NCI-H2107 (cell line): ENCODE data around the gene NTMT1.

Experiments
- DNase-seq: peaks from one replicate; lab custom pipeline; 2025; lab: John Stamatoyannopoulos, UW

NTMT1 gene

DNA sequence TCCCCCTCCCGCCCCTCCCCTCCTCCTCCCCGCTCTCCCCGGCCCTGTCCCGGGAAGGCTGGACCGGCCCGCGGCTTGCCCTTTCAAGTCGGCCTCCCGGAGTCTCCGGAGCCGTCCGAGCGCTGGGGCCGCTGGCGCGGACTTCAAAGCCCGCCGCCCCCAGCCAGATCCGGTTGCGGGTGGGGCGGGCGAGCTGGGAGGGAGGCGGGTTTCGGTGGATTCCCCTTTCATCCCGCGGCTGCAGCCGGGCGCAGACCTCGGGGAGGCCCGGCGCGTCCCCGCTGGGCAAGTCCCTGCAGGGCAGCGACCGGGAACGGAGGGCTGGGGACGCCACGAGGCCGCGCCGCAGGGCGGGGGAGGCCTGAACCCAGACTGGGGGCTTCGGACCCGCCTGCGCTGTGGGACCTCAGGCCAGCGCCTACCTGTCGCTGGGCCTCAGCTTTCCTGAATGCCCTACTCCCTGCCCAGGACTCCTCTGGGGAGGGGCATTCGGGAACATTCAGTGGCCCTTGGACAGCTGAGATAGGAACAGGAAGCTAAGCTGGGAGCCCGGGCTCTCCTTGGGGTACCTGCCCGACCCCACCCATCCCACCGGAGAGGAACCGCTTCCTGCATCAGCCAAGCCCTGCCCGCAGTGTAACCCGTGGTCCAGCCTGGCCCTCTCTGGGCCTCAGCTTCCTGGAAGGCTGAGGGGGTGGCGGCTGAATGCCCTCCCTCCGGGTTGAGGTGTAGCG, 28.4 kb upstream of the NTMT1 start:
- no peak for DNase-seq

- DNase-seq, result no peak
Measured at GRCh38 chr9:129598089-129598596, 27.8 kb upstream of the NTMT1 start.

DNA sequence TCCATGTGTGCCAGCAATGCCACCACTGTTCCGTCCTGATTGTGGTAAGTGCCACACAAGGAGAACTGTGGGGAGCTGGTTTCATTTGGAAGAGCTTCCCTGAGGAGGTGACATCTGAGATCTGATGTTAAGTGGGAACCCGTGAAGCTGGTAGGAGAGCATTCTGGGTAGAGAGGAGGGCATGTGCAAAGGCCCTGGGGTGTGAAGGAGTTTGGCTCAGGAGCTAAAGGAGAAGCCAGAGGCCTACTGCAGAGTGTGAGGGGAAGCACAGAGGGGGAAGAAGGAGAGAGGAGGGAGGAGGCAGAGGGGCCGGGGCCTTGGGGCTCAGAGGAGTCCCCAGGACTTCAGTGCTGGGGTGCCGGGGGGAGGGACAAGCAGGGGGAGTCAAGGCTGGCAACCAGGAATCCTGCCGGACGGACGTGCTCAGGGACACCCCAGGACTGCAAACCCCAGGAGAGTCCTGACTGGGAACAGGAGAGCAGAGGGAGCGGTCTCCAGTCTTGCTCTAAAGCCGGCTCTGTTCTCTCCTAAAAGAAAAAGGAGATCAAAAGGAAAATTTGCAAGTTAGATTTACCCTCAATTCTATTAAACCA, 24.8 kb upstream of the NTMT1 start:
- DNase-seq, result no peak

DNA sequence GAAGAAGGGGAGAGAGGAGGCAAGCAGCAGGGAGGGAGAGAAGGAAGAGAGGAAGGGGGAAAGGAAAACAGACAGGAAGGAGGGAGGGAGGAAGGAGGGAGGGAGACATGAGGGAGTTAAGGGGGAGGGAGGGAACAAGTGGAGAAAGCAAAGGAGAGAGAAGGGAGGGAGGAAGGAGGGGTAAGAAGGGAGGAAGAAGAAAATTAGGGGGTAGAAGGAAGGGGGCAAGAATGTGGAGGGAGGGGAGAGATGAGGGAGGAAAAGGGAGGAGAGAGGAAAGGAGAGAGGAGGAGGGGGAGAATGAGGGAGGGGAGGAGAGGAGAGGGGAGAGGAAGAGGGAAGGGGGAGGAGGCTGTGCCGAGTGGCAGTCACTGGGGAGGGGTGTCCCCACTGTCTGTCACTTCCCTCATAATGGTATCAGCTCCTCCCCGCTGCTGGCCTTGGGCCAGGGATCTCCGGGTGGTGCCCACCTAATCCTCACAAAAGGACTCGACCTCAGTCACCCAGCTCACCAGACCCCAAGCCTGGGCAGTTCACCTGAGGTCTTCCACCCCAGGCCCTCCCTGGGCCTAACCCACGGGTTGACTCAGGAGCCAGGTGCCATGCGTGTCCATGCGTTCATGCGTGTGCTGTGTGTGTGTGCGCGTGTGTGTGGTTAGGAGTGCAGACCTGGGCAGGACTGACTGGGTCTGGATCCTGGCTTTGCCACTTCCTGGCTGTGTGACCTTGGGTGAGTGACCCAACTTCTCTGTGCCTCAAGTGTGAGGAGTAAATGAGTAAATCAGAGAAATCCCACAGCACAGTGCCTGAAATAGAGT, 23.2 kb upstream of the NTMT1 start:
- DNase-seq, result no peak

DNA sequence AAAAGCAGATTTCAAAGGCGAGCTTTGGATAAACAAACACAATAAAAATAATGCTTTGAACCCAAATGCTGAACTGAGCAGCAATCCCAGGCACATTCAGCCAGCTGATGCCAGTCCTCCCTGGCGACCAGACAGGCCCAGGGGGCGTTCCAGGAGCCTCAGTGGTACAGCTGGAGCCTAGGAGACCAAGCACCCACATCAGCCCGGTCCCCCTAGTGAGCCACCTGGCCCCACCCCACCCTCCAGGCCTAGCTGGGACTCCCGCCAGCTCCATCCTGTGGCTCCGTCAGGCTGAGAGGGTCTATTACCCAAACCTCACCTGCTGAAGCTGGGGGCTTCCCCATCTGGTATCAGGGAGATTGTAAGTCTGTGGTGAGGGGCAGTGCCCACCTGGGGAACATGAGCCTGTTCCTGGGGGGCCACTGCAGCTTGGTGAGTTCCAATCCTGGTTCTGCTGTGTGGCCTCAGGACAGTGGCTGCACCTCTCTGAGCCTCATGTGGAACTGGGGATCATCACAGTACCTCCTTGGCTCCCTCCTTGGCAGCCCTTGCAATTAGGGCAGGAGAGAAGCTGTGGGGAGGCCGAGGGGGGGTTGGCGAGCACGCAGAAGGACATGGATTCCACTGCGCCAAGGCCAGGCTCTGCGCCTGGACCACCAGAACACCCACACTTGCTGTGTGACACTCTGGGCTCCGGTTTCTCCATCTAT, 21.8 kb upstream of the NTMT1 start:
- no peak for DNase-seq

GRCh38 chr9:129604766-129605163, 21.2 kb upstream of the NTMT1 start:
- DNase-seq, result no peak

DNA sequence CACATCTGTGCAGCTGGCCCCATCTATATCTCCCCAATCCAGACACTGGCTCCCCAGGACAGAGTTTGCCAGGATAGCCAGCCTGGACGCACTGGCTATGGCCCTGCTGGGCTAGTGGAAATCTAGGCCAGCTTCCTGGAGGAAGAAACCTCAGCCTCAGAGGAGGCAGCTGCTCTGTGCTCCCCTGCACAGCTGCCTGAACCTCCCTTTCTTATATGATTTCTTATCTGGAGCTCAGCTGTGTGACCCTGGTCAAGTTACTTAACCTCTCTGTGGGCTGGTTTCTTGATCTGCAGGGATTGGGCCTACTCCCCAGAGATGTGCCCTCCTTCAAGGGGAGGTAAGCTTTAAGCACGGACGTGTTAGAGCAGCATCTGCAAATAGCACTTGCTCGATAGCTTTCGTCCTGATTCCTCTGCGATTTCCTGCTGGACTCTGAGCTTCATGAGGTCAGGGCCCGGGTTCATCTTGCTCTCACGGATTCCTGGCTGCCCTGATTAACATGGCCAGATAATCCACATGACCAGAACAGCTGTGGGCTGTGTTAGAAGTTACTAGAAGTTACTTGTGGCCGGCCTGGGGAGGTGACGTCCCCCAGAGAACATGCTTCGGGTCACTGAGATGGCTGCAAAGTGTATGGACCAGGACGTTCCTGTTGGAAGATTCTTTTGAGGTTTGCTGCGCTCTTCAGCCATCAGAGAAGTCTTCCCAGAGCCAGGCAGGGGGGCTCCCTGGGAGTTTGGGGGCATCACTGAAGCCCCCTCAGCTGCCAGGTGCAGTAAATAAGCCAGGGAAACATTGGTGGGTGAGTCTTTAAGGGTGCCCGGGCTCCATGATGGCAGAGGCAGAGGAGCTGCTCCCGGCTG, 19.6 kb upstream of the NTMT1 start:
- no peak for DNase-seq

- DNase-seq, result no peak
Measured at GRCh38 chr9:129607027-129607387, 19.0 kb upstream of the NTMT1 start.

- no peak for DNase-seq
Measured at GRCh38 chr9:129608561-129609481, 17.1 kb upstream of the NTMT1 start.

DNA sequence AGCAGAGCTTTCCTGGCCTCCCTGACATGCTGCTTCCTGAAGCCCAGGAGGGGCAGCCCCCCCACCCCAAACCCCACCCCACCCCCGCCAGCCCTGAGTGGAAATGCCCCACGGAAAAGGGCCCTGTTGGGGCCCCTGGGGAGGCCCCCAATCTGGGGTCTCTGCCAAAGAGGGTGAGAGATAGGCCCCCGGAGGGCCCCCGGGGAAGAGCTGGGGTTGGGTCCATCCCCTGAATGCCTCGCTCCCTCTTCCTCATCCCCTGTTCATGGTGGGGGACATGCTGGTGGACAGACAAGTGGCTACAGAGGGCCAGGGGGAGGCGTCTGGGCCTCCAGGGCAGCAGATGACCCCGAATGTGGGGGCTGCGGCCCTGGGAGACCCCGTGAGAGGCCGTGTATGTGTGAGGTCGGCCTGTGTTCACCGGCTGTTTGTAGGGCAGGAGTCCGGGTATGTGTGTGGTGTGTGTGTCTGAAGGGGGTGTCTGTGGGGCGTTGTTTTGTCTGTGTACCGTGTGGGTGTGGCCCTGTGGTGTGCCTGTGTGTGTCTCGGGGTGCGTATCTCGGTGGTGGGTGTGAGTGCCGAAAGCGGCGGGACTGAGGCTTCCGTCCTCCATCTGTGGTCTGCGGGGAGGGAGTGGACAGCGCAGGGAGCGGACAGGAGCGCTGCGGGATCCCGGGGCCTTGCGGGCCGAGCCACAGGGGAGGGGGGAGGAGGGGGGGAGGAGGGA, 16.3 kb upstream of the NTMT1 start:
- DNase-seq, result no peak

DNA sequence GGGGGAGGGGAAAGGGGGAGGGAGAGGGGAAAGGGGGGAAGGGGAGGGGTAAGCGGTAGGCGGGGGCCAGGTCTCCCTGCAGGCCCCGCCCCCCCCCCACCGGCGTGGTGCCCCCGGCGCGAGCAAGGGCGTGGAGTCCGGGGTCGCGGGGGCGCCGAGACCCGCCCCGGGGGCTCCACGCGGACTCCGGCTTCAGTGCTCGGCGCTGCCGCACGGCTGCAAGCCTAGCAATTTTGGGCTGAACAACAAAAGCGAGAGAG, 15.8 kb upstream of the NTMT1 start:
- no peak for DNase-seq

DNA sequence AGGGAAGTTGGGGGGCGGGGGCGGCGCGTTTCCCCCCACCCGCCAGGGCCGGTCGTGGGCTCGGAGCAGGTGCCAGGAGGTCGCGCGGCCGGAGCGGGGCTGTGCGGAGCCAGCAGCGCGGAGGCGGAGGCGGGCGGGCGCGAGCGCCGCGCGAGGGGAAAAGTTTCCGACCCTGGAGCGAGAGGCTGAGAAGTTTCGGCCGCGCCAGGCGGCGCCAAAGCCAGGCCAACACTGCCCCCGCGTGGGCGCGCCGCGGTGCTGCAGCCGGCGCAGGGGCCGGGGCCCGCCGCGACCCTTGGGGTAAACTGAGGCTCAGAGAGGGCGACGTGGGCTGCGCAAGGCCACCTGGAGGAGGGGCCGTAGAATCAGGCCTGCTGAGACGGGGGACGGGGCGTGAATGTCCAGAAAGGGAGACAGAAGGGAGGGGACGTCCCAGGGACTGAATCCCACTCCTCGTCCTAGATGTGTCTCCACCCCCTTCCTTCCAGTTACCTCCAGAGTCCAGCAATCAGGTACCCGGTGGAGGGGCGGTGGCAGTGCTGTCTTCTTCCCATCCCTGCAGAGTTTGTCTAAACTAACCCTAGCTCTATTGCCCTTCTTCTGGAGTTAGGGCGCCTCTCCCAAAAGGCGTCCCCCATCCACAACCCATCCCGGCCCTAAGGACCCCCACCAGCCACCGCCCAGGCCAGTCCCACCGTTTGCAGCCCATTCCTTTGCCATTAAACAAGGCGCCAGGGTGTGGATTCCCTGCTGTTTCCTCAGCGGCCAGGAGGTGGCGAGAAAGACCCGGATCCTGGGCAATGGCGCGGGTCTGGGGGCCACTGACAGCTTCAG, 15.3 kb upstream of the NTMT1 start:
- no peak for DNase-seq

- DNase-seq, result no peak
Measured at GRCh38 chr9:129611307-129611800, 14.6 kb upstream of the NTMT1 start.

DNA sequence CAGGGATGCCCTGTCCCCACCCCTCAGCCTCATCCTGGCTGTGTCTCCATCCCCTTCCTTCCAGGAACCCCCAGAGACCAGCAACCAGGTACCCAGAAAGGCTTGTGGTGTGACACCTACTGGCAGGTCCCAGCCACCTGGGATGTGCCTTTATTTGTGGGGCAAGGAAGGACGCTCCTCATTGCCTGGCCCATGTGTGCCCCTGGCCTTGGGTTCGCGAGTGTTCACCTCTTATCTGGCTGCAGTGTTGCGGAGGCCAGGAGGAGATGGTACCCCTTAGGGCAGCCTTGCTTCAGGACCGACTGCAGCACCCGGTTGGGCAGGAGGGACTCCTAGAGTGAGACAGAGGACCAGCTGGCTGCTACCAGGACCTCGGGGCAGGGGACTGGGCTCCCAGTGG, 13.8 kb upstream of the NTMT1 start:
- no peak for DNase-seq

DNA sequence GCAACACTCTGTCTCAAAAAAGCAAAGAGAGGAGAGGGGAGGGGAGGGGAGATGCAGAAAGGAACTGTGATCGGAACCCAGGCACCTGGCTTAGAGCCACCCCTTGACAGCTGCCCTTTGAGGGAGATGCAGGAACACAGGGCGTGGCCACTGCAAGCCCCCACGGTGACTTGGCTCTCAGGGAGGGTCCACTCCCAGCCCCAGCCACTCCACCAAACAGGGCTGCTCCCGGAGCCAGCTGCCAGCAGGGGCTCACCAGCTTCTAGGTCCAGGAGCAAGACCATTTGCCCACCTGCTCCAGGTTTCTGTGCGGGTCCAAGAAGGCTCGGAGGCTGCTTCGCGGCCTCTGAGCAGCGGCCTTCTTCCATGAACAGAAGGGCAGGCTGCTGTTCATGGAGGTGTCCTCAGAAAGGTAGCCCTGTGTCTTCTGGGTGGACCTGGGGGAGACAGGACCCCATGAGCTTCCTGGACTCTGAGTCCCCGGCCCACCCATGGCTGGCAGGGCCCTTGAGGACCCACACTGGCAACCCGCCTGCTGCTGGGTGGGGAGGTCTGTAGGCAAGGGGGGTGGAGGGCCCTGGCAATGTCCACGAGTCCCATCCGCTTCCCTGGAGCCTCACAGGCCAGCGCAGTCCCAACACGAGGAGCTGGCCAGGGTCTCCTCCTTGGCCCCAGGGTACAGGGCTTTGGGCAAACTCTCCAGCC, 13.0 kb upstream of the NTMT1 start:
- no peak for DNase-seq

DNA sequence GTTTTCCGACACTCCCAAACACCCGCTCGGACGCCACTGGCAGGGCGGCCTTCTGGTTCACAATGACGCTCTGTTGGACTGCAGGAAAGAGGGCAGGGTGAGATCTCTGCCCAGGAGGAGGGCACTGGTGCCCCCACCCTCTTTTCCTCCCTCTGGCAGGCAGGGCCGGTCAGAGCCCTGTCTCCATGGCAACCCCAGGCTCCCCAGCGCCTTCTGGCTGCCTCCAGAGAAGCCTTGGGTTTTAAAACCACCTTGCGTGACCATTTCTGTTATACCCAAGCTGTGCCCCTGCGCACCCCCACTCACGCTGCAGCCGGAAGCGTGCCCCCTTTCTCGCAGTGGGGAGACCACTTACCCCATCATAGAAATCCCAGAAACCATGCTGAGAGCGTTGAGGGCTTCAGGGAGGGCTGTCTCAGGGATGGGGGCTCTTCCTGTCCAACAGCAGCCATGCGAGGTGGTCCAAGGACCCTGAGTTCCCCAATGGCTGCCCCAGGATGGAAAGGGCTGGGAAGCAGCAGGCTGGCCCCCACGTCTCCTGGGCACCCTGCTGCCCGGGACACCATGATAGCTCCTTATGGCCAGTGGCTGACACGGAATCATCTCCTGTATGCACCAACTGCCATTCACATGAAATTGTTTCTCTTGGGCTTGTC, 12.3 kb upstream of the NTMT1 start:
- DNase-seq, result no peak

DNA sequence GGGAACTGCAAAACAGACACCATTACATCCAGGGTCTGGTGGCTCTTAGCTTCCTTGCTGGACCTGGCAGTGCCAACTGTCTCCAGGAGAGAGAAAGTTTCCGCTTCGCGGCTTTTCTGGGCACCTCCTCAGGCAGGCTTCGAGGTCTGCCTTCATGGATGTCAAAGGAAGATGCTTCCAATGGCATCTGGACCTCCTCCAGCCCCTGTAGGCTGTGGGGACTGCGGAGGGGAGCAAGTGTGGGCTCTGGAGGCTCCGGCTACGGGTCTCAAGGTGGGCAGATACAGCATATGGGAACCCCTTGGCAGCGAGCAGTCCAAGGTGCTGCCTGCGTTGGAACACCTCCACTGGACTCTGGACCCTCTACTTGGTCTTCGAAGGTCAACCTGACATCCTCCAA, 11.0 kb upstream of the NTMT1 start:
- DNase-seq, result no peak
